Type B pancreatic cell (in vitro differentiated cells): ENCODE results near the gene TRMT61B. TPM values are rescaled to one million over a fixed set of nuclear protein-coding genes. Genes with fewer than 3 reads are reported as not detected.

ENCODE experiments used
- DNase-seq: peaks from one replicate; pipeline ENCODE4 v3.0.0; 2021; ENCODE audit warnings: mixed read lengths; ENCODE audit not compliant: unreplicated experiment; ENCODE audit errors: extremely low spot score
- H3K27ac Mint-ChIP-seq: 2 replicates; pipeline ENCODE4 v1.8.0; 2021; ENCODE audit warnings: mild to moderate bottlenecking, mixed read lengths
- H3K27me3 Mint-ChIP-seq: 2 replicates; pipeline ENCODE4 v1.8.0; 2021; ENCODE audit warnings: mixed read lengths
- H3K36me3 Mint-ChIP-seq: 2 replicates; pipeline ENCODE4 v1.8.0; 2021; ENCODE audit warnings: mixed read lengths
- H3K4me1 Mint-ChIP-seq: one replicate; pipeline ENCODE4 v1.8.0; 2021; ENCODE audit warnings: mixed read lengths; ENCODE audit not compliant: unreplicated experiment
- H3K4me3 Mint-ChIP-seq: 2 replicates; pipeline ENCODE4 v1.8.0; 2021; ENCODE audit warnings: mild to moderate bottlenecking, mixed read lengths
- H3K9me3 Mint-ChIP-seq: 2 replicates; pipeline ENCODE4 v1.8.0; 2021; ENCODE audit warnings: mixed read lengths
- total RNA-seq: library from RNA; stranded (reverse); gene quantifications from 2 replicates; pipeline ENCODE4 v1.2.1, GENCODE V29; 2021; ENCODE audit warnings: low replicate concordance
- TF ChIP-seq, protein P1 (sequence below): fragments of 200-600 bp; sonication (generic); conservative IDR thresholded peaks from 2 replicates; pipeline ENCODE4 v1.5.0; 2021; ENCODE audit warnings: antibody characterized with exemption, mild to moderate bottlenecking

TRMT61B gene
- total RNA-seq, 1 donor from 2014 or later: 20.7 TPM

DNA sequence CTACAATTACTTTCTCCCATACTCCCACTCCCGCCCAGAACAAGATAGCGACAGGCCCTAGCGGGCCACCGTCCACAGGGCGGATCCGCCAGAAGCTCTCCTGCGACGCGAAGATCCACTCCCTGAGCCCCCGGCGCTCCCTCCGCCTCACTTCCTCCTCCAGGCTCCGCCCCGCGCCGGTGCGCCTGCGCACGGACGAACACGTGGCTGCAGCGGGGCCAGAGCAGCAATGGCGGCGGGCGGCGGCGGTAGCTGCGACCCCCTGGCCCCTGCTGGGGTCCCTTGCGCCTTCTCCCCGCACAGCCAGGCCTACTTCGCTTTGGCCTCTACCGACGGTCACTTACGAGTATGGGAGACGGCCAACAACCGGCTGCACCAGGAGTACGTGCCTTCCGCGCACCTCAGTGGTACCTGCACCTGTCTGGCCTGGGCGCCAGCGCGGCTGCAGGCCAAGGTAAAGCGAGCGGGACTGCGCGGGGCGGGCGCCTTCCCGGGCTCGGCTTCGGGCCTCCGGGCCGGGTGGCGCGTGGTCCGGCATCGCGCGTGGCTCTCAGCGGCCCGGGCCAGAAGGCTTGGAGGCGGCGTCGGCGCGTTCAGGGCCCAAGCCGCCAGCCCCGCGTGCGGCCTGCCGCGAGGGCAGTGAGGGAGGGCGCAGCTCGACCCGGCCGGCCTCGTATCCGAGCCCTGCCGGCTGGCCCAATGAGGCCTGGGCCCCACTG lies 24.5 kb upstream of the TRMT61B start, which contains the start of gene WDR43:
TSS of gene WDR43 (plus strand) at position 198 of the 719 bp plus-strand sequence. CDS start at position 230, 32 bp downstream.
- peaks cover 3% of the 10 kb centered on the region for H3K36me3 Mint-ChIP-seq
- TF ChIP-seq, protein P1, sequence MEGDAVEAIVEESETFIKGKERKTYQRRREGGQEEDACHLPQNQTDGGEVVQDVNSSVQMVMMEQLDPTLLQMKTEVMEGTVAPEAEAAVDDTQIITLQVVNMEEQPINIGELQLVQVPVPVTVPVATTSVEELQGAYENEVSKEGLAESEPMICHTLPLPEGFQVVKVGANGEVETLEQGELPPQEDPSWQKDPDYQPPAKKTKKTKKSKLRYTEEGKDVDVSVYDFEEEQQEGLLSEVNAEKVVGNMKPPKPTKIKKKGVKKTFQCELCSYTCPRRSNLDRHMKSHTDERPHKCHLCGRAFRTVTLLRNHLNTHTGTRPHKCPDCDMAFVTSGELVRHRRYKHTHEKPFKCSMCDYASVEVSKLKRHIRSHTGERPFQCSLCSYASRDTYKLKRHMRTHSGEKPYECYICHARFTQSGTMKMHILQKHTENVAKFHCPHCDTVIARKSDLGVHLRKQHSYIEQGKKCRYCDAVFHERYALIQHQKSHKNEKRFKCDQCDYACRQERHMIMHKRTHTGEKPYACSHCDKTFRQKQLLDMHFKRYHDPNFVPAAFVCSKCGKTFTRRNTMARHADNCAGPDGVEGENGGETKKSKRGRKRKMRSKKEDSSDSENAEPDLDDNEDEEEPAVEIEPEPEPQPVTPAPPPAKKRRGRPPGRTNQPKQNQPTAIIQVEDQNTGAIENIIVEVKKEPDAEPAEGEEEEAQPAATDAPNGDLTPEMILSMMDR: no peak
- H3K4me1 Mint-ChIP-seq: peaks cover 23% of the 10 kb centered on the region
- peak within 1 kb of the TSS; percentile 100 for H3K4me3 Mint-ChIP-seq
- H3K27me3 Mint-ChIP-seq: peaks cover 12% of the 10 kb centered on the region
- DNase-seq: peak; percentile 99
- H3K9me3 Mint-ChIP-seq: no peaks in the 10 kb centered on the region
- H3K27ac Mint-ChIP-seq: peak within 1 kb of the TSS; percentile 98

DNA sequence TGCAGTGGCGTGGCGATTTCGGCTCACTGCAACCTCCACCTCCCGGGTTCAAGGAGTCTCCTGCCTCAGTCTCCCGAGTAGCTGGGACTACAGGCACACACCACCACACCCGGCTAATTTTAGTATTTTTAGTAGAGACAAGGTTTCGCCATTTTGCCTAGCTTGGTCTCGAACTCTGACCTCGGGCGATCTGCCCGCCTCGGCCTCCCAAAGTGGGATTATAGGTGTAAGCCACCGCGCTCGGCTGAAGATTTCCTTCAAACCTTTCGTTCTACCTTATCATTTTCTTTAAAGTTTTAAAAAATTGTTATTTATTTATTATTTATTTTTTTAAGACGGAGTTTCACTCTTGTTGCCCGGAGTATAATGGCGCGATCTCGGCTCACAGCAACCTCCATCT lies 23.4 kb upstream of the TRMT61B start:
- no peaks in the 10 kb centered on the region for H3K9me3 Mint-ChIP-seq
- peaks cover 3% of the 10 kb centered on the region for H3K36me3 Mint-ChIP-seq
- H3K27ac Mint-ChIP-seq: no peak overlapping the region

DNA sequence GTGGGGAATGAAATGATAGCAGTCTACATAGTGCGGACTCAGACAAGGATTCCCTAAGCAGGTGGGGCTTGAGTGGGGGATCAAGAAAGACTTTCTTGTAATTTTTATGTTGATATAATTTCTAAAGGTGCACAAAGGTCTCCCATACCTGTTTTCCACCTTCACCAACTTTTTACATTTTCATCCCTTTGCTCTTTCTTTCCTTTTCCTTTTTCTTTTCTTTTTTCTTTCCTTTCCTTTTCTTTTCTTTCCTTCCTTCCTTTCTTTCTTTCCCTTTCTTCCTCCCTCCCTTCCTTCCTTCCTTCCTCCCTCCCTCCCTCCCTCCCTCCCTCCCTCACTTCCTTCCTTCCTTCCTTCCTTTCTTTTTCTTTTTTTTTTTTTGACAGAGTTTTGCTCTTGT lies 10.1 kb upstream of the TRMT61B start:
- Mint-ChIP-seq H3K36me3 (no peaks in the 10 kb centered on the region), H3K27me3 (peaks cover 44% of the 10 kb centered on the region), H3K4me3 (no peak overlapping the region), H3K27ac (no peak overlapping the region), H3K9me3 (no peaks in the 10 kb centered on the region), H3K4me1 (no peaks in the 10 kb centered on the region)
- DNase-seq: no peak
- TF ChIP-seq, protein P1: no peak

More for the DNA sequence above, 23.4 kb upstream of the TRMT61B start:
- no peak for DNase-seq
- no peak overlapping the region for H3K4me3 Mint-ChIP-seq
- peaks cover 19% of the 10 kb centered on the region for H3K27me3 Mint-ChIP-seq
- TF ChIP-seq, protein P1: no peak
- H3K4me1 Mint-ChIP-seq: peaks cover 17% of the 10 kb centered on the region

DNA sequence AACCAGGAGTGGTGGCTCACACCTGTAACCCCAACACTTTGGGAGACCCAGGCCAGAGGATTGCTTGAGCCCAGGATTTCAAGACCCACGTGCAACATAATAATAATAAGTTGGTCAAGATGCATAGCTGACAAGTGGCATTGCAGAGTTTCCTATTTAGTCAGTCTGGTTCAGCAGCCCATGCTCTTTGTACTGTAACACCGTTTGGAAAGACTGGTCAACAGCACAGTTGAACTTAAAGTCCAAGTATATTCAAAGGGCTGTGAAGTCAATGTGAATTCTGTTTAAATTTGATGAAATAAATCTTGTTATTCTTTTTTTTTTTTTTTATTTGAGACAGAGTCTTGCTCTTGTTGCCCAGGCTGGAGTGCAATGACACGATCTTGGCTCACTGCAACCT lies 1.5 kb upstream of the TRMT61B start:
- Mint-ChIP-seq H3K4me1 (peaks cover 22% of the 10 kb centered on the region), H3K4me3 (peak overlapping the region; percentile 97), H3K36me3 (no peaks in the 10 kb centered on the region), H3K27ac (no peak overlapping the region), H3K27me3 (peaks cover 21% of the 10 kb centered on the region), H3K9me3 (no peaks in the 10 kb centered on the region)
- TF ChIP-seq, protein P1: no peak
- no peak for DNase-seq

DNA sequence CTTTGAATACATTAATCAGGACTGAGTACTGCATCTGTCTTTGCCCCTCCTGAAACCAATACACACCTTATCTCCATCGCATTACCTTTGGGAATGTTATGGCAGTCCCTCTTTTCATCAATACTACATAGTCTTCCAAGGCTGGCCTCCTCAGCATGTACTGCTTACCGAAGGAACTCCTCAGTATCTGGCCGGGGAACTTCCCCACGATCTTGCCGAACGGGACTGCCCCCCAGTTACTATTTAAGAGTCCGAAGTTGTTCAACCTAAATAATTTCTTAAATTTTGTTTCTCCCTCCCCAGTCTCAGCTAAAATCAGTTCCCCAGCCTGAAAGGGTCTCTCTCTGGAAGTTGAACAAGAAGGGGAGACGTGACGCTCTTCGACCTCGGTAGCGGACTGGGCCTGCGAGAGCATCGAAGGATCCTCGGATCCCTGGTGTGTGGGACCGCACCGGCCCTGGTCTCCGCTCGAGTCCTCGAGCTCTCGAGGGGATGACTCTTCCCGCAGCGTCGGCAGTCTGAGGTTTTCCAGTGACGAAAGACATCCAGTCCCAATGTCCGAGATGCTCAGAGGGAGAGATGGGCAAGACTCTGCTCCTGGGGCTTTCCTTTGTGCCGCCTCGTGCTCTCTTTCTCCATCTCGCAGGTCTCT lies 489 bp downstream of the TRMT61B start:
- Mint-ChIP-seq H3K4me3 (peak overlapping the region; percentile 97), H3K27me3 (peaks cover 1% of the 10 kb centered on the region), H3K4me1 (peaks cover 26% of the 10 kb centered on the region), H3K9me3 (no peaks in the 10 kb centered on the region), H3K36me3 (peaks cover 5% of the 10 kb centered on the region), H3K27ac (peak overlapping the region; percentile 96)
- TF ChIP-seq, protein P1: no peak
- no peak for DNase-seq
